Omental fat pad (tissue), 4 donors: Measurements from ENCODE around the gene SLC22A5. TPM values are rescaled to one million over a fixed set of nuclear protein-coding genes. Genes with fewer than 3 reads are reported as not detected.

ENCODE experiments used
- ATAC-seq: fragments of 150-250 bp; one replicate; pipeline ENCODE4 v1.9.1; 2016; ENCODE audit warnings: mild to moderate bottlenecking, moderate library complexity; ENCODE audit not compliant: low FRiP score
- DNase-seq: peaks from one replicate; pipeline ENCODE4 v3.0.0-alpha.2; 2019; ENCODE audit warnings: low spot score
- CTCF ChIP-seq, 3 donors: fragments of 450-650 bp; IDR thresholded peaks; one replicate each; pipeline ENCODE4 v1.5.1; 2016 to 2017; ENCODE audit warnings: antibody characterized with exemption in 3 of 3, mild to moderate bottlenecking in 3 of 3, moderate library complexity in 2 of 3
- total RNA-seq, 4 donors: library from RNA; depleted of rRNA; stranded (reverse); fragments of >200 nt; gene quantifications; one replicate each; pipeline ENCODE4 v1.1.0, GENCODE V29; 2016

Gene SLC22A5
- total RNA-seq, 4 donors from 2014 or later = 7.6 to 38.7 (median 28.6) TPM

DNA sequence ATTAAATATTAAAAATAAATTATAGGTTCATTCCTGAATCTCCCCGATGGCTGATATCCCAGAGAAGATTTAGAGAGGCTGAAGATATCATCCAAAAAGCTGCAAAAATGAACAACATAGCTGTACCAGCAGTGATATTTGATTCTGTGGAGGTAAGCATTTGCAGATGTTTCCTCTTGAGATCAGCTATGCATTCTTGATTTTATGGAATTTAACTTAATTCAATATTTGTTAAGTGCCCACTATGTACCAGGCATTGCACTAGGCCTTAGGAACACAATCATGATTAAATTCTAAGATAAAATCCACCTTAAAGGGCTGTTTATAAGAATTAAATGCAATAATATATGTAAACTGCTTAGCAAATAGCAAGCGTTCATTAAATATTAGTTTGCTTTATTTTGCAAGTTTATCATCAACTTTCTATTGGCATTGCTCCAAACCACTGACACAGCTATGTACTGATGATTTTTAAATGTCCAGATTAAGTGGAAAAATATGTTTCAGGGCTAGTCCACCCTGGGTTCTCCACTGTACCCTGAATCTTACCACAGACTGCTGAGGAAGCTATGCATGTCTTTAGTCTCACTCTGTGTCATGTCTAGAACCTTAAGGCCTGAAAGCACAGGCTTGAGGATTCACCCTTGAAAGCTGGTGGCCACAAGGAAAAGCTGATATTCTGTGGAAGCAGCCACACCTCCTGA, 42.1 kb upstream of the SLC22A5 start:
- ATAC-seq (peak; percentile 79), DNase-seq (no peak)
- no peak for TF ChIP-seq CTCF (IDR thresholded peaks at IDR 0.05)

GRCh38 chr5:132334812-132335211, 34.7 kb upstream of the SLC22A5 start:
- TF ChIP-seq CTCF (IDR thresholded peaks at IDR 0.05) = no peak
- DNase-seq = no peak
- no peak for ATAC-seq

GRCh38 chr5:132335402-132335801, 34.1 kb upstream of the SLC22A5 start:
- ATAC-seq (no peak), DNase-seq (no peak)
- no peak for TF ChIP-seq CTCF (IDR thresholded peaks at IDR 0.05)

DNA sequence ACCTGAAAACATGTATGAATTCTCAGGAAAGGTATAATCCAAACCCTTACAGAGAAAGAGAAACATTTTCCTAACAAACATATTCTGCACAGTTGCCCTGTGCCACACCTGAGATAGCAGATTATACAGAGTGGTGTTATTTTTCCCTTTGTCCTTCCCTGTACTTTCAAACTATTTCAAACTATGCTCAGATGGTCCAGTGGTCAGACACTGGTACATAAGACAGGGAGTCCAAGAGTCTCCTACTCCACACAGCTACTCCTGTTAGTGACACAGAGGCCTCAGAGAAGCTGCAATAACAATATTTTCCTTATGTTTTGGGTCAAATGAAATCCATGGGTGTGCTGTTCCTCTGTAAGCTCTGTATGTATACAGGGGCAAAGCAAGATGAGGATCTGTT, 30.0 kb upstream of the SLC22A5 start:
- ATAC-seq (no peak), DNase-seq (no peak)
- TF ChIP-seq CTCF (IDR thresholded peaks at IDR 0.05) = no peak

DNA sequence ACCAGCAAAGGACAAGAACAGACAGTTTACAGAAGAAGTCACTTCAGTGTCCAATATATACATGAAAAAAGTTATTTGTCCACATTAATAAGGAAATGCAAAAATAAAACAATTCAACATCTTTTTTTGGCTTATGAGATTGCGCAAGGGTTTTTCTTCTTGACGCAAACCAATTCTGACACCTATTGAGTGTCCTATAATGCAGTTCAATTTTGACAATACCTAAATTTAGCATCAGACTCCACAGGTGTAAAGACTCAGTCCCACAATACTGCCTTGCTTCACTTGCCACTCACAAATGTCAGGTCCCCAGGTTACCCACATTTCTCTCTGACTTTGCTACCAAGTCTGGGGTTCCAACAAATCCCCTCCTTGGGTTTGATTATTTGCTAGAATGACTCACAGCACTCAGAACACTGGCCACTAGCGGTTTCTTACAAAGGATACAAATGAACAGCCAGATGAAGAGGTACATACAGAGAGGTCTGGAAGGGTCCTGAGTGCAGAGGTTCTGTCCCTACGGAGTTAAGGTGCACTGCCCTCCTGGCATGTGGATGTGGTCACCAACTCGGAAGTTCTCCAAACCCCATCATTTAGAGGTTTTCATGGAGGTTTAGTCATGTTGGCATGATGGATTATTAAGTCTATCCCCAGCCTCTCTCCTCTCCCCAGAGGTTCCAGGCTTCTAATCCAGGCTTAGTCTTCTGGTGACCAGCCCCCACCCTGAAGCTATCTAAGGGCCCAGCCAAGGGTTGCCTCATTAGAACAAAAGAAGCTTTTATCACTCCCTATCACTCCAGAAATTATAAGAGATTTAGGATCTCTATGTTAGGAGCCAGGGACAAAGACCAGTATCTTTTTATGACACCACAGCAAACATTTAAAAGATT, 27.0 kb upstream of the SLC22A5 start:
- no peak for TF ChIP-seq CTCF (IDR thresholded peaks at IDR 0.05)
- ATAC-seq = no peak
- DNase-seq = no peak

- ATAC-seq (no peak), DNase-seq (no peak)
- no peak for TF ChIP-seq CTCF (IDR thresholded peaks at IDR 0.05)
These were observed 24.6 kb upstream of the SLC22A5 start for GRCh38 chr5:132344775-132345514.
